ENCODE results near the gene PHYHIPL. TPM values are rescaled to one million over a fixed set of nuclear protein-coding genes. Genes with fewer than 3 reads are reported as not detected.

The PHYHIPL gene
- total and polyA plus RNA-seq, 2 donors (not counting 3 experiments of a cell fraction or from before 2014, with no cell fraction given) = not detected

DNA sequence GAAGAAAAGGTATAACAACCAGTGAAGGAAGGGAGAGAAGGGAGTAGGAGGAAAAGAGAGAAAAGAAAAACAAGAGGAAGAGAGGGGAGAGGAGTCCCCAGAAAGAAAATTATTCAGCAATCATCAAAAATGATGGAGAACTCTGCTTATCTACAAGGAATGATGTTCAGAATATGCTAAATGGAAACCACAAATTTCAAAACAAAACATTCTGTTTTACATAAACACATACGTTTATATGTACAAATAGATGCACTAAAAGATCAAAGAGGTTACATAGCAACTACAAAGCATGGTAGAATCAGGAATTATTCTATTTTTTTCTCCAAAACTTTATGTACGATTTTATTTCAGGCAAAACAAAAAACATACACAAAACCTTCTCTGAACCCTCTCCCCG lies 94.0 kb downstream of the PHYHIPL start:
- intact Hi-C loops (cut with micrococcal nuclease) = no loop called here
- dilution Hi-C loops (cut with MboI; ENCODE audit: extremely low pct_ligation_motif_present, low sequenced_read_pairs) = no loop called here
- no peaks in the 10 kb centered on the region for H3K9me3 ChIP-seq (replicated peaks; ENCODE audit: control insufficient read depth, insufficient read depth, low read length)
- H3K9me1 ChIP-seq (replicated peaks; ENCODE audit: control insufficient read depth, extremely low read depth, insufficient read depth, low read length) = no peaks in the 10 kb centered on the region
- FAIRE-seq (no peak), DNase-seq (ENCODE audit: low read depth, low spot score) (no peak)
- H3K4me3 ChIP-seq (replicated peaks in 1 of 3; ENCODE audit: insufficient read depth in 1 of 3, low read depth in 1 of 3, low read length in 3 of 3) = no peak overlapping the region
- POLR2A ChIA-PET = no interaction called here
- no peaks in the 10 kb centered on the region for H4K20me1 ChIP-seq (replicated peaks; ENCODE audit: control insufficient read depth, extremely low read depth, insufficient read depth, low read length)
- no peak overlapping the region for H3K9ac ChIP-seq (replicated peaks; ENCODE audit: extremely low read depth, insufficient read depth, low read length)
- no peak overlapping the region for H3K4me2 ChIP-seq (ENCODE audit: insufficient read depth, low read length)
- H3K27ac ChIP-seq (ENCODE audit: insufficient read depth, low read depth, low read length) = no peak overlapping the region
- H3K4me1 ChIP-seq (ENCODE audit: control insufficient read depth, extremely low read depth, insufficient read depth, low read length) = no peaks in the 10 kb centered on the region
- CTCF ChIA-PET = no interaction called here
- H3K36me3 ChIP-seq (ENCODE audit: control insufficient read depth in 2 of 2, extremely low read depth in 1 of 2, insufficient read depth in 2 of 2, low read length in 2 of 2) = no peaks in the 10 kb centered on the region
- H2AFZ ChIP-seq (ENCODE audit: low read depth, low read length) = no peak overlapping the region
- no peaks in the 10 kb centered on the region for H3K27me3 ChIP-seq (ENCODE audit: control insufficient read depth in 2 of 2, insufficient read depth in 2 of 2, low read length in 2 of 2)
- TF ChIP-seq EZH2 (IDR thresholded peaks at IDR 0.05; ENCODE audit: borderline replicate concordance, low read depth, low read length, severe bottlenecking) (no peak), POLR2AphosphoS5 (IDR thresholded peaks at IDR 0.05; ENCODE audit: insufficient read depth, low read depth, low read length) (no peak), MYC (IDR thresholded peaks at IDR 0.05; ENCODE audit: low read depth, low read length) (no peak), GATA2 (IDR thresholded peaks at IDR 0.05; ENCODE audit: insufficient read depth, insufficient read length, low read depth, low read length) (no peak)
- TF ChIP-seq, protein P1, sequence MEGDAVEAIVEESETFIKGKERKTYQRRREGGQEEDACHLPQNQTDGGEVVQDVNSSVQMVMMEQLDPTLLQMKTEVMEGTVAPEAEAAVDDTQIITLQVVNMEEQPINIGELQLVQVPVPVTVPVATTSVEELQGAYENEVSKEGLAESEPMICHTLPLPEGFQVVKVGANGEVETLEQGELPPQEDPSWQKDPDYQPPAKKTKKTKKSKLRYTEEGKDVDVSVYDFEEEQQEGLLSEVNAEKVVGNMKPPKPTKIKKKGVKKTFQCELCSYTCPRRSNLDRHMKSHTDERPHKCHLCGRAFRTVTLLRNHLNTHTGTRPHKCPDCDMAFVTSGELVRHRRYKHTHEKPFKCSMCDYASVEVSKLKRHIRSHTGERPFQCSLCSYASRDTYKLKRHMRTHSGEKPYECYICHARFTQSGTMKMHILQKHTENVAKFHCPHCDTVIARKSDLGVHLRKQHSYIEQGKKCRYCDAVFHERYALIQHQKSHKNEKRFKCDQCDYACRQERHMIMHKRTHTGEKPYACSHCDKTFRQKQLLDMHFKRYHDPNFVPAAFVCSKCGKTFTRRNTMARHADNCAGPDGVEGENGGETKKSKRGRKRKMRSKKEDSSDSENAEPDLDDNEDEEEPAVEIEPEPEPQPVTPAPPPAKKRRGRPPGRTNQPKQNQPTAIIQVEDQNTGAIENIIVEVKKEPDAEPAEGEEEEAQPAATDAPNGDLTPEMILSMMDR (IDR thresholded peaks at IDR 0.05; ENCODE audit: extremely low read depth in 1 of 2, insufficient read depth in 1 of 2, low read depth in 1 of 2, low read length in 2 of 2) = no peak
- no peaks in the 10 kb centered on the region for H3K79me2 ChIP-seq (ENCODE audit: control insufficient read depth, insufficient read depth, low read length)
- no TSS peak for BruUV-seq (replicated peaks)

DNA sequence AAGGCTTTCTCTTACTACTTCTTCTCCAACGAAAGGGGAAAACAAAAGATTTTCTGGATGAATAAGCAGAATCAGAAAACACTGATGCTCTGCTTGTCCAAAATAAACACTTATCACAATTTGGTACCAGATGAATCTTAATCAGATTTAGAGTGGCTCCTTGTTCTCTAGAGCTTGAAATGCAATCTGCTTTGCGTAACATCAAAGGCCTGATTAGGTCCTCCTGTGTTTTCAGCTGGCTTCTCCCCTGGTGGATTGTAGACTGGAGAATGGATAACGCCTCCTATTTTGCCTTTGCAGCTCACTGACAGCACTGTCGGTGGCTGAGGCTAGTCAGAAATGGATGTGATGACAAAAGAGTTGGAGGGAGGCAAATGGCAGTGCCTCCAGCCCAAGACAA lies 94.7 kb downstream of the PHYHIPL start:
- H3K4me3 ChIP-seq (replicated peaks in 1 of 3; ENCODE audit: insufficient read depth in 1 of 3, low read depth in 1 of 3, low read length in 3 of 3) = no peak overlapping the region
- H3K4me2 ChIP-seq (ENCODE audit: insufficient read depth, low read length) = no peak overlapping the region
- no peaks in the 10 kb centered on the region for H3K79me2 ChIP-seq (ENCODE audit: control insufficient read depth, insufficient read depth, low read length)
- no peak overlapping the region for H3K27ac ChIP-seq (ENCODE audit: insufficient read depth, low read depth, low read length)
- dilution Hi-C loops (cut with MboI; ENCODE audit: extremely low pct_ligation_motif_present, low sequenced_read_pairs) = no loop called here
- ChIA-PET CTCF (no interaction called here), POLR2A (no interaction called here)
- H3K4me1 ChIP-seq (ENCODE audit: control insufficient read depth, extremely low read depth, insufficient read depth, low read length) = no peaks in the 10 kb centered on the region
- intact Hi-C loops (cut with micrococcal nuclease) = no loop called here
- H3K9me1 ChIP-seq (replicated peaks; ENCODE audit: control insufficient read depth, extremely low read depth, insufficient read depth, low read length) = no peaks in the 10 kb centered on the region
- no TSS peak for BruUV-seq (replicated peaks)
- no peaks in the 10 kb centered on the region for H3K36me3 ChIP-seq (ENCODE audit: control insufficient read depth in 2 of 2, extremely low read depth in 1 of 2, insufficient read depth in 2 of 2, low read length in 2 of 2)
- no peaks in the 10 kb centered on the region for H3K9me3 ChIP-seq (replicated peaks; ENCODE audit: control insufficient read depth, insufficient read depth, low read length)
- no peaks in the 10 kb centered on the region for H3K27me3 ChIP-seq (ENCODE audit: control insufficient read depth in 2 of 2, insufficient read depth in 2 of 2, low read length in 2 of 2)
- no peak overlapping the region for H3K9ac ChIP-seq (replicated peaks; ENCODE audit: extremely low read depth, insufficient read depth, low read length)
- H2AFZ ChIP-seq (ENCODE audit: low read depth, low read length) = no peak overlapping the region
- H4K20me1 ChIP-seq (replicated peaks; ENCODE audit: control insufficient read depth, extremely low read depth, insufficient read depth, low read length) = no peaks in the 10 kb centered on the region
- TF ChIP-seq, protein P1 (IDR thresholded peaks at IDR 0.05; ENCODE audit: extremely low read depth in 1 of 2, insufficient read depth in 1 of 2, low read depth in 1 of 2, low read length in 2 of 2) = no peak
- no peak for TF ChIP-seq MYC (IDR thresholded peaks at IDR 0.05; ENCODE audit: low read depth, low read length)
- no peak for TF ChIP-seq JUN (IDR thresholded peaks at IDR 0.05; ENCODE audit: borderline replicate concordance, insufficient read depth, insufficient read length, low read depth)
- TF ChIP-seq POLR2AphosphoS5 (IDR thresholded peaks at IDR 0.05; ENCODE audit: insufficient read depth, low read depth, low read length) = no peak
- no peak for TF ChIP-seq POLR2A (IDR thresholded peaks at IDR 0.05; ENCODE audit: low read depth, low read length)
- TF ChIP-seq, protein P2, sequence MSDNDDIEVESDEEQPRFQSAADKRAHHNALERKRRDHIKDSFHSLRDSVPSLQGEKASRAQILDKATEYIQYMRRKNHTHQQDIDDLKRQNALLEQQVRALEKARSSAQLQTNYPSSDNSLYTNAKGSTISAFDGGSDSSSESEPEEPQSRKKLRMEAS (IDR thresholded peaks at IDR 0.05; ENCODE audit: insufficient read depth, insufficient read length) = no peak
- no peak for TF ChIP-seq EZH2 (IDR thresholded peaks at IDR 0.05; ENCODE audit: borderline replicate concordance, low read depth, low read length, severe bottlenecking)
- TF ChIP-seq GATA2 (IDR thresholded peaks at IDR 0.05; ENCODE audit: insufficient read depth, insufficient read length, low read depth, low read length) = no peak
- no peak for TF ChIP-seq FOS (IDR thresholded peaks at IDR 0.05; ENCODE audit: borderline replicate concordance, insufficient read depth, low read length)
- FAIRE-seq = no peak
- no peak for DNase-seq (ENCODE audit: low read depth, low spot score)

Measured in endothelial cell of umbilical vein (primary cell).